Cardiac muscle cell (in vitro differentiated cells and primary cell): Measurements from ENCODE around the gene SPEG. TPM values are rescaled to one million over a fixed set of nuclear protein-coding genes. Genes with fewer than 3 reads are reported as not detected.

Experiments used
- DNase-seq, 2 donors: peaks; one replicate each; pipeline versions ENCODE4 v3.0.0 to v3.0.0-alpha.2; 2010 to 2017; ENCODE audit warnings: low read depth in 1 of 2, low spot score in 1 of 2
- H3K27ac ChIP-seq: fragments of 200-600 bp; sonication (generic); 2 replicates; pipeline ENCODE4 v1.5.1; 2016
- H3K27me3 ChIP-seq: fragments of 200-600 bp; sonication (generic); 2 replicates; pipeline ENCODE4 v1.6.0; 2016; ENCODE audit warnings: control low read depth
- H3K36me3 ChIP-seq: fragments of 200-600 bp; sonication (generic); 2 replicates; pipeline ENCODE4 v1.5.1; 2016; ENCODE audit warnings: control low read depth
- H3K4me1 ChIP-seq: fragments of 200-600 bp; sonication (generic); 2 replicates; pipeline ENCODE4 v1.8.1; 2017; ENCODE audit warnings: low read depth, mild to moderate bottlenecking, mixed run types
- H3K4me3 ChIP-seq: fragments of 200-600 bp; sonication (generic); 2 replicates; pipeline ENCODE4 v1.5.1; 2016; ENCODE audit warnings: mild to moderate bottlenecking
- H3K9me3 ChIP-seq: fragments of 200-600 bp; sonication (generic); 2 replicates; pipeline ENCODE4 v1.5.1; 2017; ENCODE audit warnings: low read depth, mild to moderate bottlenecking, control low read depth
- CTCF ChIP-seq: IDR thresholded peaks from 2 replicates; pipeline ENCODE4 v1.5.1; 2012; ENCODE audit warnings: low read depth, mild to moderate bottlenecking, low read length
- polyA plus RNA-seq: library from polyadenylated mRNA; unstranded; fragments of >200 nt; fragmentation: Nextera tagmentation; extraction: Ambion mirVana; gene quantifications from 2 replicates; pipeline ENCODE4 v1.2.1, GENCODE V29; 2016
- total RNA-seq: library from RNA; depleted of rRNA; stranded (reverse); fragments of >200 nt; gene quantifications from 2 replicates; pipeline ENCODE4 v1.2.3, GENCODE V29; 2016

Gene SPEG
- total and polyA plus RNA-seq, 2 experiments from 2014 or later, result 188 to 292 TPM

DNA sequence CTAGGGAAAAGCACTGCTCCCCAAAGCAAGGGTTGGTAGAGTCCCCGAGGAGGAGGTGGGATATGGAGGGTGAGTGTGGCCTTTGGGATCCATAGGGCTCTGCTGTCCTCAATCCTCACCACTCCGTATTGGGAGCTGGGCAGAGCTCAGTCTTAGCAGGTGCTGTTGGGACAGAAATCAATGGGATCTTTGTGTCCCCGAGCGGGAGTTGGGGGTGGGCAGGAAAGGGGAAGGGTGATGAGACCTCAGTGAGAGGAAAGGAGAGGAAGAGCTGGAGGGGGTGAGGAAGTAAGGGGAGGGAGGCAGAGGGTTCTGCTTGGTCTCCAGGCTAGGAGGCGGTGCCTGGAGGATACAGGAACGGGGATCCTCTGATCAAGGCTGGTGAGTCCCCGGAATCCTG lies 82.2 kb downstream of the SPEG start:
- no peak for TF ChIP-seq CTCF
- Histone ChIP-seq H3K27me3 (no peaks in the 10 kb centered on the region), H3K27ac (no peak overlapping the region), H3K36me3 (no peaks in the 10 kb centered on the region), H3K4me3 (no peak overlapping the region), H3K4me1 (peaks cover 68% of the 10 kb centered on the region), H3K9me3 (no peaks in the 10 kb centered on the region)
- no peak for DNase-seq

DNA sequence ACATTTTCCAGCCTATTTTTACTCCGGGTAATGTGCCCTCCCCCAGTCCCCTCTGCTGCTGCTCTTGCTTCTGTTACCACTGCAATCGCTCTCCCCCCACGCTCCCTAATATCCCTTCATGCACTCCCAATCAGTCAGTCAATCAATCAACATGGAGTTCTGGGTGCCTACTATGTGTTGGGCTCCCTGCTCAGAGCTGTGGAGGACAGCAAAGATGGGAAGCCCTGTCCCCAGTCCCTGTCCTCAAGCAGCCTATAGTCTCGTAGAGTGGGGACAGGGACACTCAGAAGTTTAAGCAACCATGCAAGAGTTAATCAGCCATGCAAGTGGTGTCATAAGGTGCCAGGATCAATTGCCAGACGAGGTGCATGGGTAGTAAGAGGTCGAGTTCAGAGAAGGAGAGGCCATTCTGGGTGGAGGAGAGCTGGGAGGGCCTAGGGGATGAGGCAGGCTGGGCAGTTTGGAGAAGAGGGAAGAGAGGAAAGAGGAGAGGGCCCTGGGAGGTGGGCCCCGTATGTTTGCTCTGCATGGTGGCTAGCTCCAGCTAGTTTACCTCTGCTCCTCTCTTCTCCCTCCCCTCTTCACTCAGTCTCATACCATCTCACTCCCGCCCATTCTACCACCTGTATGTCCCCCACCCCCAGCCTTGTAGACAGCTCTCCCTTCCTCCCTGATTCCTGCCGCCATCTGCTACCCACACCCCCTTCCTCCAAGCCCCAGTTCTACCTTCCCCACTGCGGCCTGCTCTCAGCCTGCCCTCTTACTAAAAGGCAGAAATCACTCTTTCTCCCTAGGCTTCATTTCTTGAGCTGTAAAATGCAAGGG lies 83.5 kb downstream of the SPEG start:
- Histone ChIP-seq H3K36me3 (no peaks in the 10 kb centered on the region), H3K4me1 (peaks cover 68% of the 10 kb centered on the region), H3K9me3 (no peaks in the 10 kb centered on the region), H3K27ac (no peak overlapping the region), H3K4me3 (no peak overlapping the region), H3K27me3 (no peaks in the 10 kb centered on the region)
- no peak for TF ChIP-seq CTCF
- DNase-seq, result no peak

GRCh38 chr2:219519526-219519916 lies 84.9 kb downstream of the SPEG start:
- Histone ChIP-seq H3K36me3 (no peaks in the 10 kb centered on the region), H3K27ac (no peak overlapping the region), H3K4me1 (peaks cover 63% of the 10 kb centered on the region), H3K9me3 (no peaks in the 10 kb centered on the region), H3K27me3 (no peaks in the 10 kb centered on the region), H3K4me3 (no peak overlapping the region)
- no peak for TF ChIP-seq CTCF
- no peak for DNase-seq

DNA sequence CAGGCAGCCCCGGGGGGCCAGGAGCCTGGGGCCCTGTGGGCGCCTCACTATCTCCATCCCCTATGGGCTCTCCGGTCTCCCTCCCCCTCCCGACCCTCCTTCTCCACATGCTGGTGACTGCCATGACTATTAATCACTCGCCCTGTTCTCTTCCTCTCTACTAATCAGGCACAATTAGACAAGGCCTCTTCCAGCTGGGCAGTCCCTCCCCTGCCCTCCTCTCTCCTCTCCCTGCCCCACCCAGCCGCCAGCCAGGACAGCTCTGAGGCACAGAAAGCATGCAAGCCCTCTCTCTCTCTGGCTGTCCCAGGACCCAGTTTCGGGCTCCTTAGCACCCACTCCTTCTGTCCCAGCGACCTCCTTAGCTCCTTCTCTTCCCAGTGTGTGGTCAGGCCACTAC lies 85.4 kb downstream of the SPEG start:
- Histone ChIP-seq H3K9me3 (no peaks in the 10 kb centered on the region), H3K27ac (peak overlapping the region; percentile 81), H3K4me3 (no peak overlapping the region), H3K27me3 (no peaks in the 10 kb centered on the region), H3K36me3 (no peaks in the 10 kb centered on the region), H3K4me1 (peaks cover 63% of the 10 kb centered on the region)
- no peak for DNase-seq
- no peak for TF ChIP-seq CTCF

GRCh38 chr2:219521066-219521880 lies 86.6 kb downstream of the SPEG start:
- Histone ChIP-seq H3K27ac (peak overlapping the region; percentile 81), H3K27me3 (no peaks in the 10 kb centered on the region), H3K4me3 (no peak overlapping the region), H3K9me3 (no peaks in the 10 kb centered on the region), H3K36me3 (no peaks in the 10 kb centered on the region), H3K4me1 (peaks cover 75% of the 10 kb centered on the region)
- TF ChIP-seq CTCF, result peak; percentile 85
- peak; percentile 52 to 85 for DNase-seq
